Measurements from ENCODE around the gene GABRP. TPM values are rescaled to one million over a fixed set of nuclear protein-coding genes. Genes with fewer than 3 reads are reported as not detected.
"Not testable (repeated sequence)": the region's sequence is repeated elsewhere in the genome, so short reads cannot be mapped to it uniquely, and the experiment has no call there.

The GABRP gene
- total RNA-seq, 2 donors from 2014 or later, result not detected

DNA sequence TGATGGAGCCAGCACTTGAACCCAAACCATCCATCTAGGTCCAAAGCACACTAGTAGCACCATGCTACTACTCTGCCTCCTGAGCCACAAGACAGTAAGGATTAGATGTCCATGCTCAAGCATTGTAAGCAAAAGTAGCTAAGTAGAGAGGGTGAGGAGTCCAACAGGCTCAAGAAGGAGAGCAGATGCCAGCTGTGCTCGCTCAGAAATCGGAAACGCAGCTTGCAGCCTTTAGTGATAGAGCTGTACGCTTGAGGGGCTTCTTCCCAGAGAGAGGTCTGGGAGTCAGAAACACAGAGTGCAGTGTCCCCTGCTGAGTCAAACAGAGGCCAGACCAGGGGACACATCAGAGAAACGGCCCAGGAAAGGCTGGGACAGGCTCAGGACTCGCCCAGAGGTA lies 32.7 kb upstream of the GABRP start:
- DNase-seq (ENCODE audit: low spot score), result no peak
- Histone ChIP-seq H3K4me1 (ENCODE audit: control insufficient read depth in 1 of 2, low read depth in 2 of 2) (peaks cover 0 to 2% of the 10 kb centered on the region in 2 donors), H3K36me3 (no peaks in the 10 kb centered on the region), H3K27ac (no peak overlapping the region), H3K27me3 (replicated peaks; ENCODE audit: insufficient read depth) (no peaks in the 10 kb centered on the region), H3K4me3 (no peak overlapping the region), H3K9me3 (no peaks in the 10 kb centered on the region)
- ATAC-seq (ENCODE audit: insufficient number of reproducible peaks, low FRiP score, low read depth), result no peak
- TF ChIP-seq, protein P1, sequence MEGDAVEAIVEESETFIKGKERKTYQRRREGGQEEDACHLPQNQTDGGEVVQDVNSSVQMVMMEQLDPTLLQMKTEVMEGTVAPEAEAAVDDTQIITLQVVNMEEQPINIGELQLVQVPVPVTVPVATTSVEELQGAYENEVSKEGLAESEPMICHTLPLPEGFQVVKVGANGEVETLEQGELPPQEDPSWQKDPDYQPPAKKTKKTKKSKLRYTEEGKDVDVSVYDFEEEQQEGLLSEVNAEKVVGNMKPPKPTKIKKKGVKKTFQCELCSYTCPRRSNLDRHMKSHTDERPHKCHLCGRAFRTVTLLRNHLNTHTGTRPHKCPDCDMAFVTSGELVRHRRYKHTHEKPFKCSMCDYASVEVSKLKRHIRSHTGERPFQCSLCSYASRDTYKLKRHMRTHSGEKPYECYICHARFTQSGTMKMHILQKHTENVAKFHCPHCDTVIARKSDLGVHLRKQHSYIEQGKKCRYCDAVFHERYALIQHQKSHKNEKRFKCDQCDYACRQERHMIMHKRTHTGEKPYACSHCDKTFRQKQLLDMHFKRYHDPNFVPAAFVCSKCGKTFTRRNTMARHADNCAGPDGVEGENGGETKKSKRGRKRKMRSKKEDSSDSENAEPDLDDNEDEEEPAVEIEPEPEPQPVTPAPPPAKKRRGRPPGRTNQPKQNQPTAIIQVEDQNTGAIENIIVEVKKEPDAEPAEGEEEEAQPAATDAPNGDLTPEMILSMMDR (IDR thresholded peaks at IDR 0.05), result no peak

DNA sequence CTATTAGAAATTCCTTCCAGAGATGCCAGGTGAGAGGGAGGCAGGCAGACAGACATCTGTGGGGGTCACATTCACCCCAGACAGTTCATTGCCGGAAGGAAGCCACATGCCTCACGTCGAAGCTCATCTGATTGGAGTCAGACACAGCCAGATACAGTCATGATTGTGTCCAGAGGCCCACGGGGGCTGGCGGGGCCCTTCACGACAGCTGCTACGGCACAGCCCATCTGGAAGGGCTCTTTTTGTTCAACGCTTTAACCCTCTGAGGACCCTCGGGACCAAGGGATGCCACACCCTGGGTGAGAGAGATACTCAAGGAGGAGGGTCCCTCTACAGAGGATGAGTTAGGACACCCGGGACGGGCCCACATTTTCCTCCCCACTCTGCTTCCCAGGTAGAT lies 31.9 kb upstream of the GABRP start:
- TF ChIP-seq, protein P1 (IDR thresholded peaks at IDR 0.05), result no peak
- H3K36me3 ChIP-seq, result no peaks in the 10 kb centered on the region
- no peak overlapping the region for H3K27ac ChIP-seq
- no peak overlapping the region for H3K4me3 ChIP-seq
- DNase-seq (ENCODE audit: low spot score) (no peak), ATAC-seq (ENCODE audit: insufficient number of reproducible peaks, low FRiP score, low read depth) (no peak)
- H3K27me3 ChIP-seq (replicated peaks; ENCODE audit: insufficient read depth), result no peaks in the 10 kb centered on the region
- H3K4me1 ChIP-seq (ENCODE audit: control insufficient read depth in 1 of 2, low read depth in 2 of 2), result peaks cover 0 to 9% of the 10 kb centered on the region in 2 donors
- H3K9me3 ChIP-seq, result no peaks in the 10 kb centered on the region

DNA sequence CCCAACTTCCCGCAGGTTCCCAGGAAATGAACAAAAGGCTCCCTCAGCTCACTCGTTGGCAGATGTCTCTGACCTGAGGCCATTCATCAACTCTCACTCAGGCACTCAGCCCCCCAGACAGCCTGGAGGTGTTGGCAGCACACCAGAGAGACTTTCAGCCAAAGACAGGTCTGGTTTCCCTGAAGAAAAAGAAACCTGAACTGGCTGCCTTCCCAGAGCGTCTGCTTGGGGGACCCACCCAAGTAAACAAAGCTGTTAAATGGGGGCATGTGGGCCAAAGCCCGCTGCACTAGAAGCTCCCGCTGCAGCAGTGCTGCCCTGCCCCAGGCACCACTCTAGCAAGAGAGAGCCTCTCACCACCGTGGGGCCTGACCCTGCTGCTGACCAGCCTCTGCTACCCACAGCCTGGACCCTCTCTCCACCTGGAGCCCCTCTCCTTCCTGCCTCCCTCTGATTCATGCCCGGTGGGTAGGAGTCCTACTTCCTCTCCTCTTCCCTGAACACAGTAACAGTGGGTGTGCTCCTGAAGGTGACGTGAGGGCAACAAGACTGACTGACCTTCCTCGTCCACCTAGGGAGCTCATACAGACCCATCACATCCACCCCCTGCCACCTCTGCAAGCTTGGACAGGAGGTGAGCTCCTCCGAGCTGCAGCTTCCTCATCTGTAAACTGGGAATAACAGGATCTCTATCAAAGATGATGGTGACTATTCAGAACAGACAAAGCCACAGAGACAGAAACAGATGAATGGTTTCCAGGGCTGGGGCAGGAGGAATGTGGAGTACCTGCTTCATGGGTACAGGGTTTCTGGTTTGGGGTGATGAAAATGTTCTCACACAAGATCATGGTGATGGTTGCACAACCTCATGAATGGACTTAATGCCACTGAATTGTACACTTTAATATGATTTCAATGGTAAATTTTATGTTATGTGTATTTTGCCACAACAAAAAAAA lies 31.0 kb upstream of the GABRP start:
- no peaks in the 10 kb centered on the region for H3K27me3 ChIP-seq (replicated peaks; ENCODE audit: insufficient read depth)
- no peaks in the 10 kb centered on the region for H3K36me3 ChIP-seq
- no peaks in the 10 kb centered on the region for H3K9me3 ChIP-seq
- DNase-seq (ENCODE audit: low spot score), result no peak
- TF ChIP-seq, protein P1 (IDR thresholded peaks at IDR 0.05), result no peak
- peaks cover 3 to 18% of the 10 kb centered on the region in 2 donors for H3K4me1 ChIP-seq (ENCODE audit: control insufficient read depth in 1 of 2, low read depth in 2 of 2)
- no peak for ATAC-seq (ENCODE audit: insufficient number of reproducible peaks, low FRiP score, low read depth)
- H3K27ac ChIP-seq, result no peak overlapping the region
- no peak overlapping the region for H3K4me3 ChIP-seq

DNA sequence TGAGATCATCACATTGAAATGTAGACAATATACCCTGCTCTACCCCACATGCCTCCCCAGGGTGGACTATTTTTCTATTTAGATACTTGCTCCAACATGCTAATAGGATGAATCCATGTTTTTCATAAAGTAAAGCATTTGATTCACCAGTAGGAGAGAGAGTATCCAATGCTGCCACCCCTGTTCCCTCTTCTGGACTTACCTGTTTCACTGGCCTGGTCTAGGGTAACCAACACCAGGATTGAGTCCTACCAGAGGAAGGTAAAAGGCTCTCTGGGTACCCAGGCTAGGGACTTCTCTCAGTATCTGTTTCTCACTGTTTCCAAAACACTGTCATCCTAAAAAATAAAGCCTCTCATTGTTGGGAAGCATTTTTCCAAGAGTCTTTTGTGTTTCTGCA lies 30.2 kb upstream of the GABRP start:
- DNase-seq (ENCODE audit: low spot score) (no peak), ATAC-seq (ENCODE audit: insufficient number of reproducible peaks, low FRiP score, low read depth) (no peak)
- H3K4me1 ChIP-seq (ENCODE audit: control insufficient read depth in 1 of 2, low read depth in 2 of 2), result peaks cover 3 to 24% of the 10 kb centered on the region in 2 donors
- no peak overlapping the region for H3K27ac ChIP-seq
- no peak overlapping the region for H3K4me3 ChIP-seq
- no peaks in the 10 kb centered on the region for H3K36me3 ChIP-seq
- TF ChIP-seq, protein P1 (IDR thresholded peaks at IDR 0.05), result no peak
- H3K9me3 ChIP-seq, result no peaks in the 10 kb centered on the region
- no peaks in the 10 kb centered on the region for H3K27me3 ChIP-seq (replicated peaks; ENCODE audit: insufficient read depth)

DNA sequence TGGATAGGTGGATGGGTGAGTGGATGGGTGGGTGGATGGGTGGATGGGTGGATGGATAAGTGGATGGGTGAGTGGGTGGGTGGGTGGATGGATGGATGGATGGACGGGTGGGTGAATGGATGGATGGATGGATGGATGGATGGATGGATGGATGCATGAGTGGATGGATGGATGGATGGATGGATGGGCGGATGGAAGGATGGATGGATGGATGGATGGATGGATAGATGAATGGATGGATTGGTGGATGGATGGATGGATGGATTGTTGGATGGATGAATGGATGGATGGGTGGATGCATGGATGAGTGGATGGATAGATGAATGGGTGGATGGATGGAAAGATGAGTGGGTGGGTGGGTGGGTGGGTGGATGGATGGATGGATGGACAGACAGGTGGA lies 29.0 kb upstream of the GABRP start:
- H3K27me3 ChIP-seq (replicated peaks; ENCODE audit: insufficient read depth); H3K4me3 ChIP-seq; H3K36me3 ChIP-seq; ATAC-seq (ENCODE audit: insufficient number of reproducible peaks, low FRiP score, low read depth); H3K9me3 ChIP-seq; DNase-seq (ENCODE audit: low spot score); H3K27ac ChIP-seq: not testable (repeated sequence)
- H3K4me1 ChIP-seq (ENCODE audit: control insufficient read depth in 1 of 2, low read depth in 2 of 2), result peaks cover 3 to 24% of the 10 kb centered on the region in 2 donors
